Chondrocyte (in vitro differentiated cells): ENCODE measurements around the gene TMEM258. TPM values are rescaled to one million over a fixed set of nuclear protein-coding genes. Genes with fewer than 3 reads are reported as not detected.

ENCODE experiments used
- DNase-seq: peaks from one replicate; pipeline ENCODE4 v3.0.0; 2021; ENCODE audit warnings: mixed read lengths, low spot score
- H3K27ac Mint-ChIP-seq: one replicate; pipeline ENCODE4 v1.8.0; 2021; ENCODE audit warnings: mild to moderate bottlenecking, moderate library complexity, mixed read lengths; ENCODE audit not compliant: unreplicated experiment
- H3K27me3 Mint-ChIP-seq: 2 replicates; pipeline ENCODE4 v1.8.0; 2021; ENCODE audit warnings: low read depth, mixed read lengths
- H3K36me3 Mint-ChIP-seq: 2 replicates; pipeline ENCODE4 v1.8.0; 2021; ENCODE audit warnings: low read depth, mixed read lengths
- H3K4me1 Mint-ChIP-seq: 2 replicates; pipeline ENCODE4 v1.8.0; 2021; ENCODE audit warnings: low read depth, mild to moderate bottlenecking, mixed read lengths
- H3K4me3 Mint-ChIP-seq: one replicate; pipeline ENCODE4 v1.8.0; 2021; ENCODE audit warnings: mild to moderate bottlenecking, moderate library complexity, mixed read lengths; ENCODE audit not compliant: unreplicated experiment
- H3K9me3 Mint-ChIP-seq: 2 replicates; pipeline ENCODE4 v1.8.0; 2021; ENCODE audit warnings: low read depth, mixed read lengths
- total RNA-seq: library from RNA; stranded (reverse); gene quantifications from 3 replicates; pipeline ENCODE4 v1.2.1, GENCODE V29; 2021
- TF ChIP-seq, protein P1 (sequence below): fragments of 200-600 bp; sonication (generic); IDR thresholded peaks from 2 replicates; pipeline ENCODE4 v1.5.0; 2021; ENCODE audit warnings: antibody characterized with exemption, mild to moderate bottlenecking, moderate library complexity

TMEM258 gene
- total RNA-seq, 1 donor from 2014 or later, result 103 TPM

DNA sequence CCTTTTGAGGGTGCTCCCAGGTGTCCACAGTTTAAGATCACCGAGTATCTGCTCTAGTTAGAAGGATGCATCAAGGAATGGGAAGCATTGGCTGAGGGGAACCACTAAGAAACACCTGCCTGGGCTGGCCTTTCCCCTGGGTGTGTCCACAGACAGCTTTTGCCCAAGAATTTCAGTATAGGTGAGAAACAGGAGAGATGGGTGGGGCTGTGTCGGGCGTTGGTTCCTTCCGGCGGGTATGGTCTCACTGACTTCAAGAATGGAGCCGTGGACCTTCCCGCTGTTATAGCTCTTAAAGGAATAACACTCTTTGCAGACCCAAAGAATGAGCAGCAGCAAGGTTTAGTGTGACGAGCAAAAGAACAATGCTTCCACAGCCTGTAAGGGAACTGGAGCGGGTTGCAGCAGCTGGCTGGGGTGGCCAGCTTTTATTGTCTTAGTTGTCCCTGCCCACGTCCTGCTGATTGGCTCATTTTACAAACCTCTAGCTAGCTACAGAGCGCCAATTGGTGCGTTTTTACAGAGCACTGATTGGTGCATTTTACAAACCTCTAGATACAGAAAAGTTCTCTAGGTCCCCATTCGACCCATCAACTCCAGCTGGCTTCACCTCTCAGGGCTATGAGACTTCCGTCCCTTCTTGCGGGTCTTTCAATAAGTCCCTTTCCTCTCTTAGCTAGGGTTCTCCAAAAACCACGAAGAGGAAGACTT lies 22.0 kb upstream of the TMEM258 start:
- Mint-ChIP-seq H3K27me3 (no peaks in the 10 kb centered on the region), H3K4me1 (peaks cover 18% of the 10 kb centered on the region), H3K27ac (peak overlapping the region; percentile 98), H3K9me3 (no peaks in the 10 kb centered on the region), H3K4me3 (peak overlapping the region; percentile 96), H3K36me3 (peaks cover 14% of the 10 kb centered on the region)
- peak; percentile 54 for DNase-seq
- TF ChIP-seq, protein P1, sequence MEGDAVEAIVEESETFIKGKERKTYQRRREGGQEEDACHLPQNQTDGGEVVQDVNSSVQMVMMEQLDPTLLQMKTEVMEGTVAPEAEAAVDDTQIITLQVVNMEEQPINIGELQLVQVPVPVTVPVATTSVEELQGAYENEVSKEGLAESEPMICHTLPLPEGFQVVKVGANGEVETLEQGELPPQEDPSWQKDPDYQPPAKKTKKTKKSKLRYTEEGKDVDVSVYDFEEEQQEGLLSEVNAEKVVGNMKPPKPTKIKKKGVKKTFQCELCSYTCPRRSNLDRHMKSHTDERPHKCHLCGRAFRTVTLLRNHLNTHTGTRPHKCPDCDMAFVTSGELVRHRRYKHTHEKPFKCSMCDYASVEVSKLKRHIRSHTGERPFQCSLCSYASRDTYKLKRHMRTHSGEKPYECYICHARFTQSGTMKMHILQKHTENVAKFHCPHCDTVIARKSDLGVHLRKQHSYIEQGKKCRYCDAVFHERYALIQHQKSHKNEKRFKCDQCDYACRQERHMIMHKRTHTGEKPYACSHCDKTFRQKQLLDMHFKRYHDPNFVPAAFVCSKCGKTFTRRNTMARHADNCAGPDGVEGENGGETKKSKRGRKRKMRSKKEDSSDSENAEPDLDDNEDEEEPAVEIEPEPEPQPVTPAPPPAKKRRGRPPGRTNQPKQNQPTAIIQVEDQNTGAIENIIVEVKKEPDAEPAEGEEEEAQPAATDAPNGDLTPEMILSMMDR, result no peak

DNA sequence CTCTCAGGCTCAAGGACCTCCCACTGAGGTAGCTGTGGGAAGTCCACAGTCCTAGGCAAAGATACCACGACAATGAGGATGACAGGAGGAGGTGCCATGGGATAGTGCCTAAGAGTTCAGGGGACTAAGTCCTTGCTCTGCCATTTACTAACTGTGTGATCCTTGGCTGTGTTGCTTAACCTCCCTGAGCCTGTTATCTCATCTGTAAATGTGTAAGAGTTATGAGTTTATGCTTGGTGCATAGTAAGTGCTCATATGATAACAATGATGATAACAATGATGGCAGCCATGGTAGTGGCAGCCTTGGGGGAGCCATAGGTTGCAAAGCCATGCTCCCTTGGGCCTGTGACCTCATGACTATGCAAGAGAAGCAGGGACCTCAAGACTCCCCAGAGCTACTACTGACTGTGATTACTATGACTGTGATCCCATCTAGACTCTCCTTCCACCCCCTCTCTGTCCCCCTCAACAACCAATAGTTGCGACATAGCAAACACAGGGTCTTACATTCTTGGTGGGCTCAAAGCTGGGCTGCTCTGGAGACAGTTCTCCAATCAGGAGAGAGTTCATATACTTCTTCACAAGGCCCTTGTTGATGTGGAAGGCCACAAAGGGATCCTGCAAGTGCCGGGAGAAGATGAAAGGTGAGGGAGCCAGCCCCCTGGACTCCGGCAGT lies 20.5 kb upstream of the TMEM258 start:
- Mint-ChIP-seq H3K9me3 (no peaks in the 10 kb centered on the region), H3K4me3 (no peak overlapping the region), H3K27ac (no peak overlapping the region), H3K27me3 (no peaks in the 10 kb centered on the region), H3K36me3 (peaks cover 20% of the 10 kb centered on the region), H3K4me1 (peaks cover 18% of the 10 kb centered on the region)
- peak; percentile 27 for DNase-seq
- TF ChIP-seq, protein P1, result no peak

DNA sequence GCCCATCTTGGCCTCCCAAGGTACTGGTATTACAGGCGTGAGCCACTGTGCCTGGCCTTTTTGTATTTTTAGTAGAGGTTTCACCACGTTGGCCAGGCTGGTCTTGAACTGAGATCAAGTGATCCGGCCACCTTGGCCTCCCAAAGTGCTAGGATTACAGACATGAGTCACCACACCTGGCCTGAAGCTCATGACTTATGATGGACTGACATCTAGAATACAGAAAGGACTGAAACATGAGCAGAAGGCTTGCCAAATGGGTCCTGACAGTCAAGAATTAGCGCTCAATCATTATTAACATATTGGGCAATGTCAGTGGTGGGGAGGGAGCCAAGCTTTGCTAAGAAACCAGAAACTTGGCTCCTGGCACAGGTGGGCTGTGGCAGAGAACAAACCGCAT lies 19.4 kb upstream of the TMEM258 start:
- Mint-ChIP-seq H3K9me3 (no peaks in the 10 kb centered on the region), H3K36me3 (peaks cover 20% of the 10 kb centered on the region), H3K4me3 (no peak overlapping the region), H3K4me1 (peaks cover 10% of the 10 kb centered on the region), H3K27ac (no peak overlapping the region), H3K27me3 (no peaks in the 10 kb centered on the region)
- TF ChIP-seq, protein P1, result no peak
- peak; percentile 19 for DNase-seq

DNA sequence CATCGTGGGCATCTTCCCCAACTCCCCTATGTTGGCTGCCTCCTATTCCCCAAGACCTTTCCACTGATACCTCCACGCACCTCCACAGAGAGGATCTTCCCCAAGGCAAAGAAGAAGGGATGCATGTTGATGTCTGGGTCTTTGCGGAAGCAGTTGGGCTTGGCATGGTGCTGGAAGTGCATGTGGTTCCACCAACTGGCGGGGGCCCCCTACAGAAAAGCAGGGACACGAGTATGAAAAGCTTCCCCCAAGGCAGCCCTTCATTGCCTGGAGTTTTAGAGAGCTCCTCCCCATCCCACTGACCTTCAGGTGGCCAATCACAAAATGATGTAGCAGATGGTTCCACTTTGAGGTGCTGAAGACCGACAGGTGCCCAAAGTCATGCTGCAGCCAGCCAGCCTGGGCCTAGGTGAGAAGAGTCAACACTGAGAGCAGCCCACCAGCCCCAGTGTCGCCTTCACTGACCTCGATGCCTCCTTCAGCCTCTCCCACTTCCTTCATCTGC lies 18.3 kb upstream of the TMEM258 start:
- DNase-seq, result peak; percentile 59
- Mint-ChIP-seq H3K36me3 (peaks cover 20% of the 10 kb centered on the region), H3K27me3 (no peaks in the 10 kb centered on the region), H3K9me3 (no peaks in the 10 kb centered on the region), H3K4me3 (no peak overlapping the region), H3K27ac (no peak overlapping the region), H3K4me1 (peaks cover 10% of the 10 kb centered on the region)
- TF ChIP-seq, protein P1, result no peak

DNA sequence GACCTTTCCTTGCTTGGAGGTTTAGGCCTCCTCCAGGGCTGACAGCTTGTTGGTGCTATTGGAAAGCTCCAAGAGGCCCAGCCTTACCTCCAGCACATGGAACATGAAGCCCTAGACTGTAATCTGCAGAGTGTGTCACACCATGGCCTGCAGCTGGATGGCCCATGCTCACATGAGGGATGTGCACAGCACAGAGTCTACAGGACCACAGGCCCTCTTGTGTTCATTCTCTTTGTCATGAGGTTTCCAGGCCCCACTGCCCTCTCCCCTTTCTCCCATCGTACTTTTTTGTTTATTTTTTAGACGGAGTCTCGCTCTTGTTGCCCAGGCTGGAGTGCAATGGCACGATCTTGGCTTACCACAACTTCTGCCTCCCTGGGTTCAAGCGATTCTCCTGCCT lies 14.4 kb upstream of the TMEM258 start:
- no peaks in the 10 kb centered on the region for H3K27me3 Mint-ChIP-seq

More for the DNA sequence above, 14.4 kb upstream of the TMEM258 start:
- no peaks in the 10 kb centered on the region for H3K4me1 Mint-ChIP-seq
- H3K27ac Mint-ChIP-seq, result no peak overlapping the region
- H3K4me3 Mint-ChIP-seq, result no peak overlapping the region
- H3K36me3 Mint-ChIP-seq, result peaks cover 29% of the 10 kb centered on the region
- peak; percentile 35 for DNase-seq
- no peaks in the 10 kb centered on the region for H3K9me3 Mint-ChIP-seq
- TF ChIP-seq, protein P1, result no peak
